Activated gamma-delta T cell treated with anti-CD3 and anti-CD28 coated beads, Interleukin-2, amount 50 U/mL, for 16 hours (primary cell): ENCODE results near the gene LRRC8D.
A peak's percentile ranks its signal among the peaks of the same experiment; 100 is the strongest.

Experiments
- DNase-seq: peaks from one replicate; pipeline ENCODE4 v3.0.0-alpha.2; 2020; ENCODE audit warnings: low read depth

The LRRC8D gene

DNA sequence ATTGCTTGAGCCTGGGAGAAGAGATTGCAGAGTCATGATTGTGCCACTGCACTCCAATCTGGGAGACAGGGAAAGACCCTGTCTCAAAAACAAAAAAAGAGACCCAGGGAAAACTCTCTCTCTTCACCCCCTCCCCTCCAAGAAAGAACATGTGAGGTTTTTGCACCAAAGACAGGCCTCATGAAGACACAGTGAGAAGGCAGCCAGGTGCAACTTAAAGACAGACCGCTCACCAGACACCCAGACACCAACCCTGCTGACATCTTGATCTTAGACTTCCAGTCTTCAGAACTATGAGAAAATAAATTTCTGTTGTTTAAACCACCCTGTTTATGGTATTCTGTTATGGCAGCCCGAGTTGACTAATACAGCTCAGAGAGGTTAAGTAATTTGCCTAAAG, 13.3 kb upstream of the LRRC8D start:
- DNase-seq = no peak

DNA sequence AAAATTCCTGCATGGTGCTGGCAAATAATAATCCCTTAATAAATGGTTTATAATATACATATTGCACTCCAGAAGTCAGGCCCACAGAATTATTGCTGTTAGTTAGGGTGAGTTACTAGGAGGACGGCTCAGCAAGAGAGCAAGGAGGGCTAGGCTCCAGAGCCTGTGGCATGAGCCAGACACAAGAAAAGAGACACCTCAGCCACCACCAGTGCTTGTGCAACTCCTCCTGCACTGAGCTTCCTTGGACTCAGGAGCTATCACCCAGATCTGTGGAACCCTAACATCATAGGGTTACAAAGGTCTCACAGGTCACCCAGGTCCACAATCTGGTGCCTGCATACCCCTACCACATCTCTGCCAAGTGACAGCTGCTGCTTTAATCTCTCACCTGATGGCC, 12.8 kb upstream of the LRRC8D start:
- no peak for DNase-seq

GRCh38 chr1:89808441-89809117, 12.3 kb upstream of the LRRC8D start:
- DNase-seq = no peak

GRCh38 chr1:89809556-89809955, 11.3 kb upstream of the LRRC8D start:
- no peak for DNase-seq

- no peak for DNase-seq
These were observed 10.5 kb upstream of the LRRC8D start for GRCh38 chr1:89810302-89810701.

- DNase-seq = no peak
These were observed 10.0 kb upstream of the LRRC8D start for GRCh38 chr1:89810880-89811279.

GRCh38 chr1:89812992-89813391, 7.8 kb upstream of the LRRC8D start:
- no peak for DNase-seq

DNA sequence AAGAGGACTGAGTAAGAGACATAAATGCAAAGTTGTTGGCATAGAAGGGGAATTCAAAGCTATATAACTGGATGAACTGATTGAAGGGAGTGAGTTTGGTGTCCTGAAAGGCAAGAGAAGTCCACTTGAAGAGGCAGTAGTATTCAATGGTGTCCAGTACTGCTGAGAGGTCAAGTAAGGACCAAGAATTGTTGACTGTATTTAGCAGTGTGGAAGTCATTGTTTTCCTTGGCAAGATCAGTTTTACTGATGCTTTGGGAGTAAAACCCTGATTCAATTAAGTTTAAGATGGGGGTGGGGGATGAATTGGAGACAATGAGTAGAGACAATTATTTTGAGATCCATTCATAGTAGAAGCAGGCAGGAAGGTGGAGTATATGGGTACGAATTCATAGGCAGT, 5.8 kb upstream of the LRRC8D start:
- no peak for DNase-seq

GRCh38 chr1:89815611-89816010, 5.2 kb upstream of the LRRC8D start:
- no peak for DNase-seq

- DNase-seq = no peak
These were observed 4.5 kb upstream of the LRRC8D start for GRCh38 chr1:89816366-89816765.

DNA sequence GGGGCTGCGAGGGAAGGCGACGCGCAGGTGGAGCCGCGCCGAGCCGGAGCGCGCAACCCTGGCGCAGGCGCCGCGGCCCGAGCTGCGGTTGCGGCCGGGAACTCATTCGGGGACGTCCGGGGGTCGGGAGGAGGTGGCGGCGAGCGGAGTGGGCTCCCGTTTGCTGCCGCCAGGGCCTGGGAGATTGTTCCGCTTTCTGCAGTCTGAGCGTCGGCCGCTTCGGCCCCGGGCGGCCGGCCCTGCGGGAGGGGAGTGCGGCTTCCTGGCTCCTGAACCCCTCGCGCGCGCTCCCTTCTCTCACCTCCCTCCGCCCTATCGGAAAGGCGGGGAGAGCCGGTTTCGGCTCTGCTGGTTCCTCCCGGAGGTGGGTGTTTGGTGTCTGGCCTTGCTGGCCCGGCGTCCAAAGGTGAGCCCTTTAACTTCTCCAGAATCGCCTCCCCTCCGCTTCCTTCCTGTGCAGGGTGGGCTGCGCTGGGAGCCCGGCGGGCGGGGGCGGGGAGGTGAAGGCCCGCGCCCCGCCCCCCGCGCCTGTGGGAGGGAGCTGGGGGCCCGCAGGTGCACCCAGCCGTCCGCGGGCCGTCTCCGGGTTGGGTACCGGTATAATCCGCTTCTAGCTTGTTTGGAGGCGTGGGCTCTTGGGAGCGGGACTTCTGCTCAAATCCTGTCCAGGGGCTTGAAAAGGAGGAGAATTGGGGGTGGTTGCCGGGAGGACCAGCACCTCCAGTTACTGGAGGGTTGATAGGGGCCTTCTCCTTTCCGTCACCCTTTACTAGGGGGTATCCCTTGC, 683 bp downstream of the LRRC8D start:
- peak; percentile 35 for DNase-seq

DNA sequence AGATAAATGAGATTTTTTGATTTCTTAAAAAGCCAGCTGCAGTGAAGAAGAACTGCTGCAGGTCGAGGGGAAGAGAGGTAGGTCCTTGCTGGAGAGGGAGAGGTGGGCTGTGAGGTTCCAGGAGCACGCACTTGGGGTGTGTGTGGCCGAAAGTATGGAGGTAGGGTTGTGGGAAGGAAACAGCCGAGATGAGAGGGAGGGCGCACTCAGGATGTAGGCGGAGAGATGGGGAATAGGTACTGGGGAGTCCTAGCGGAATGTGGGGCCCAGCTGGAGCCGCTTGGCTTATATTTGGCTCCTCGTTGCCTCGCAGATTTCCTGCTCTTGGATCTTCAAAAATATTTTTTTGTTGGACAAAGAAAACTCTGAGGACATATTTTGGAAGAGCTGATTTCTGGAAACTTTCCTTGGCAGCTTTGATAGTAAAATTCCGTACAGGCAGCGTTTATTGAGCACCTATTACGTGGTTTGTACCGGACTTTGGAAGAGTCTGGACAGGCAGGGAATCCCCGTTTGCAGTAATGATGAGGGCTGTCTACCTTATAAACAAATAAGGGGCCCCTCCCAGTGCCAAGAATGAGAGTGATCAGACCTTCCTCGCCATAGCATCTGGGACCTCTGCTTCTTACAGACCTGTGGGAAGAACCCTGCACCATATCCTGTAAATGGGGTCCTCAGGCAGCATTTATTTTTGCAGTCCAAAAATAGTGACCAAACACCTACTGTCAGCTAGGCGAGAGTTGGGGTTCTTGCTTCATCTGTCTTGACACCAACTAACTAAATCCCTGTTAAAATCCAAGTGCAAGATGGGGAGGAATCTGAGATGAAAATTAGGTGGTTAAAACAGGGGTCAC, 1.5 kb downstream of the LRRC8D start:
- DNase-seq = no peak

DNA sequence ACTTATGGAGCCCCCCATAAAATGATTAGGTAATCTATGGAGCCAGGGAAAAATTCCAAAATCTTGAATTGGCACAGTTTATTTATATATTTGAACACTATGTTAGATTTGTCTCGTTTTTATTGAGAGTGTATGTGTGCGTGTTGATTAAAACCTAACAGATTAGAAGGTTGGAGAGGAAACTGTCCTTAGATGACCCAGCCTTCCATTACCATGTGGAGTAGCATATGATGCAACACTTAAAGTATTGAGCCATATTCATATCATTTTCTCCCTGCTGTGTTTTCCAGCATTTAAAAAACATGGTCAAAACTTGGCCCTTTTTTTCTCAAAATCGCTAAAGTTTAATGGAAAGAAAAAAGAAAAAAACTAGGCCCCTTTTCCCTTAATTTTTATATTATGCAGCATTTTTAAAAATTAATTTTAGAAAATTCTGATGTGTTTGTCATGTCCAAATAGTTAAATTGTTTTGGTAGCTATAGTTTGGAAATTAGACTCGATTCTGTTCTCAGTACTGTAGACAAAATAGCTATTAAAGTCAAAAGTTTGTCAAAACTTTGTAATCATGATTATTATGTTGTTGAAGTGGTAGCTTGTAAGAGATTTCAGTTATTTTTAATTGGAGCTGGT, 2.3 kb downstream of the LRRC8D start:
- DNase-seq = no peak

DNA sequence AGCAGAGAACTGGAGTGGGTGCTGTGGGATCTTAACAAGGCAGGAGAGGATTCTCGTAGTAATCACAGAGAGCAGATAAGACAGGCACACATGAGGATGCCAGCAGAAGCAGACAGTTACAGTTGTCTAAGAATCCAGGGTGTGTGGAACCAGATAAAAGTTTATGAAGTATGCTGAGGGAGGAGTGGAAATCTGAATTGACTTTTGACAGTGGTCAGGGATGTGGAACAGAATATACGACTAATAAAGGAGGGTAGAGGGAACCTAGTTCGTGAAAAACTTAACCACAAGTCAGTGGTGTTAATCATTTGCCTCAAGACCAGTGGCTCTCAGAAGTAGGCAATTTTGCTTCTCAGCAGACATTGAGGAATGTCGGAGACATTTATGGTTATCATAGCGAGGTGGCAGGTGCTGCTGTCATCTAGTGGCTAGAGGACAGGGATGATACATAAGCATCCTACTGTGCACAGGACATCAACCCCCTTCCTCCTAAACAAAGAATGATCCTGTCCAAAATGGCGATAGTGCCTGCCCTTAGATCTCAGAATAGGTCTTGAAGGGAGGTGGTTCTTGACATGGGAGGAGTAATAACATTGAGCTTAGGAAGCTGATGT, 3.0 kb downstream of the LRRC8D start:
- DNase-seq = no peak

DNA sequence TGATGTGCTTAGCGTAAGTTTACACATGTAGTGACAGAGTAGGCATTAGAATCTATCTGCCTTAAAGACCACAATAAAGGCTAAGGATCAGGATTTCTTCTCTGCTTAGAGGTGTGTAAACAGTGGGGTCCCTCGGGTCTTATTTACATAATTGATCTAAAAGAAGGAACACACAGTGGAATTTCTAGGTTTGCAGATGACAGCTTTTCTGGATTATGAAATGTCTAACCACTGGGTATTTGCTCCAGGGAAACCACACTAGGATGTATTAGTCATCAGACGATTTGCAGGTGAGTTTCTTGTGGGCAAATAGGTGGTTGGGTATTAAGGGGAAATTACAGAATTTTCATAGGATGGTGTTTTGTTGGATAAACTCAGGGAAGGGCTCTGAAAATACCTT, 5.8 kb downstream of the LRRC8D start:
- DNase-seq = no peak

GRCh38 chr1:89827330-89827729, 6.5 kb downstream of the LRRC8D start:
- no peak for DNase-seq

GRCh38 chr1:89827902-89828301, 7.1 kb downstream of the LRRC8D start:
- DNase-seq = no peak

DNA sequence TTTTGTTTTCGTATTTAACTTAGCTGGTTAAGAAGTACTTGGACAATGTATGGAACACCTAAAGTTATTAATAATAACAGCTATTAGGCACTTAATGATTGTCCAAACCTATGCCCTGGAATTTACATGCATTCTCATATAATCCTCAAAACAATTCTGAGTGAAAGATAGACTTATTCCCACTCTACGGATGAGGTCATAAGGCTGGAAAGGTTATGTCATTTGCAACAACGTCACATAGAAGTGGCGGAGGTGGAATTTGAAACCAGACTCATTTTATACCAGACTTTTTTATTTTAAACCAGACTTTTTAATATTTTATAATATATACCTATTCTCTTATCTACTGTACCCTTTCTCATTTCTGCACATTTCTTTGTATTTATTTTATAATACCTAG, 8.4 kb downstream of the LRRC8D start:
- DNase-seq = no peak

- no peak for DNase-seq
These were observed 10.8 kb downstream of the LRRC8D start for GRCh38 chr1:89831462-89832120.

- DNase-seq = no peak
These were observed 11.8 kb downstream of the LRRC8D start for GRCh38 chr1:89832496-89833127.
